Glomerular visceral epithelial cell (primary cell): ENCODE data around the gene COL21A1.

Source experiments
- DNase-seq: peaks from one replicate; pipeline ENCODE4 v3.0.0-alpha.2; 2016; ENCODE audit errors: extremely low spot score

Gene COL21A1

DNA sequence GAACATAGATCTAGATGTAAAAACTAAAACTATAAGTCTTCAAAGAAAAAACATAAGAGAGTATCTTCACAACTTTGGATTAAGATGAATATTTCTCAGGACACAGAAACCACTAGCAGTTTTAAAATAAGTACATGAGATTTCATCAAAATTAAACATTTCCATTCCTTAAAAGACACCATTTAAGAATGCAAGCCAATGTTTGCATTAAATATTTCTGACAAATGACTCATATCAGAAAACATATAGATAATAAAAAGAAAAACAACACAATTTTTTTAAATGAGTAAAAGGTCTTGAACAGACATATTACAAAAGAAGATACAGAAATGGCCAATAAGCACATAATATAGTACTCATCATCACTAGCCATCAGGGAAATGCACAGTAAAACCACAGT, 59.7 kb downstream of the COL21A1 start:
- no peak for DNase-seq

DNA sequence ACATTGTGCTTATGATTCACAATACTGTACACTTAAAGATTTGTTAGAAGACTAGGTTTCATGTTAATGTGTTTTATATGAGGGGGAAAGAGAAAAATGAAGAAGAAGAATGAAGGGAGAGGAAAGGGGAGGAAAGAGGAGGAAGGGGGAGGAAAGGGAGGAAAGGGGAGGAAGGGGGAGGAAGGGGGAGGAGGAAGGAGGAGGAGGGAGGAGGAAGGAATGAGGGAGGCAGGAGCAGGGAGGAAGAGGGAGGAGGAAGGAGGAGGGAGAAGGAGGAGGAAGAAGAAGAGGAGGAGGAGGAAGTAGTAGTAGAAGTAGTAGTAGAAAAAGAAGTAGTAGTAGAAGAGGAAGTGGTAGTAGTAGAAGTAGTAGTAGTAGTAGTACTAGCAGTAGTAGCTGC, 70.6 kb downstream of the COL21A1 start:
- no peak for DNase-seq

DNA sequence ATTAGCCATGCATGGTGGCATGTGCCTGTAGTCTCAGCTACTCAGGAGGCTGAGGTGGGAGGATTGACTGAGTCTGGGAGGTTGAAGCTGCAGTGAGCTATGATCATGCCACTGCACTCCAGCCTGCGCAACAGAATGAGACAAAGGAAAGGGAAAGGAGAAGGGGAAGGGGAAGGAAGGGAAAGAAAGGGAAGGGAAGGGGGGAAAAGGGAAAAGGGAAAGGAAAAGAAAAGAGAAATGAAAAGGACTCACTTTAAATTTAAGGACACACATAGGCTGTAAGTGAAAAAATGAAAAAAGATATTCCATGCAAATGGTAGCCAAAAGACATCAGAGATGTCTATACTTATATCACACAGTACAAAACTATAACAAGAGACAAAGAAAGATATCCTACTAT, 74.2 kb downstream of the COL21A1 start:
- no peak for DNase-seq

DNA sequence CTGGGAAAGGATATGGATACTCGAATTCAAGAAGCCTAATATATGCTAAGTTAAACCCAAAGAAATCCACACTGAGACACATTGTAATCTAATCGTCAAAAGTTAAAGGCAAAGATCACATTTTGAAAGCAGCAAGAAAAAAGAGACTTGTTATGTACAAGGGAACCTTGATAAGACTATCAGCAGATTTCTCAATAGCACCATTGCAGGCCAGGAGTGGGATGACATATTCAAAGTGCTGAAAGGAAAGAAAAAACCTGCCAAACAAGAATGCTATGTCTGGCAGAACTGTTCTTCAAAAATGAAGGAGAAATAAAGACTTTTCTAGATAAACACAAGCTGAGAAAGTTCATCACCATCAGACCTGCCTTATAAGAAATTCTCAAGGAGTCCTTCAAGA, 75.2 kb downstream of the COL21A1 start:
- no peak for DNase-seq

DNA sequence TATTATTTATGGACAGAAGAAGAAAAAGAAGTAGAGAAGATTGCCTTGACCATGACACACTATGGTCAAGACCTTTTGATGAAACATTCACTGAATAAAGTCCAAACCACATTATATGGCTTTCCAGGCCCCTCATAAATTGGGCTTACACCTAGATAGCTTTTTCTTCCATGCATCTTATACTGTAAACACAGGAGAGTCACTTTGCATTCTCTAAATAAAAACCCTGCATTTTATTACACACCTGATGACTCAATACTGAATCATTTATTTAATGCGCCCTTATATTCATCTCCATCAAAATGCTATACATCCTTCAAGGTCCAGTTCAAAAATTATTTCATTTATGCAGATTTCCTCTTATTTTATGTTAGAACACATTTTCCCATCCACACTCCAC, 78.0 kb downstream of the COL21A1 start:
- no peak for DNase-seq

DNA sequence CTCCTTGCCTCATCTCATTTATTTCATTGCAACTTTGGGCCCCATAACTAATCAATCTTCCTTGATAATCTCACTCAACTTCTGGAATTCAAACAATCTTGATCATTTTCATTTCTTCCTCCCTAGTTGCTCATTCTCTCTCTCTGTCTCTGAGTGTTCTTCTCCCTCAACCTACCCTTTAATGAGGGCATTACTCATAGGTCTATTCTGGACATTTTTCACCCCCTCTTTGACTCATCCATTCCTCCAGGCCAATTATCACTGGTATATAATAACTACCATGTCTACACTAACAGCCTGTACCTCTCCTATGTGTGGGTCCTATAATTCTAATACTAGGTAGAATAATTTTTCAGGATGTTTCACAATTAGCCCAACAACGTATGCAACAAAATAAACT, 78.8 kb downstream of the COL21A1 start:
- no peak for DNase-seq

DNA sequence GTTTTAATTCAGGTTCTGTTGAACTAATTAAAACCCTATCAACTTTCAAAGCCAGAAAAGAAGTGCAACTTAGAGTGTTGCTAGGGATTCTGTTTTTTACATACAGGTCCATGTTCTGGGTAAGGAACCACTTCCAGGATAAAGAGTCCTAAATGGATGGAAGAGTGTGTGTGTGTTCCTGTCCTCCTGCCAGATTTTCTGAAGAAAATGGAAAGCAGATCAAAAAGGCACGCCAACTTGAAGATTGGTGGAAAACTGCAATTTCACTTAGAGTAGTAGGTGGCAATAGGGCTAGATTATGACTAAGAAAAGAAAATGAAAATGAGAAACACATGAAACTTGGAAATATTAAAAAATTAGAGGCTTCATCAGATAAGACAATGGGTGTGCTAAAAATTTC, 85.3 kb downstream of the COL21A1 start:
- no peak for DNase-seq

DNA sequence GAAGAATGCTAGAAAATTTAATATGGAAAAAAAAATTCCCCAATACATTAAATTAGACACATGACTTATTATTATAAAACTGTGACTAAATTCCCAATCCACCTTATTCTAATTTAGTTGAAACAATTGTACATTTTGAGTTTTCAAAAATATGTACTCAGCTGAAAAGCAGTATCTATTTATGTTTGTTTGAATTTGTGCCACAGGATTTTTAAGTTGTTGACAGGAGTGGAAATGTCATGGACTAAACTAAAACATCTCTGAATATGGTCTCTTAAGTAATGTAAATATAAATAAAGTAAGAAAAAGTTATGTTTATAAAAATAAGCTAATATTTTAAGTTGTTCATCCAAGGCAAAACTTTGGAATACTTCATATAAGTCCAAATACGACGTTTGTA, 86.9 kb downstream of the COL21A1 start:
- no peak for DNase-seq

DNA sequence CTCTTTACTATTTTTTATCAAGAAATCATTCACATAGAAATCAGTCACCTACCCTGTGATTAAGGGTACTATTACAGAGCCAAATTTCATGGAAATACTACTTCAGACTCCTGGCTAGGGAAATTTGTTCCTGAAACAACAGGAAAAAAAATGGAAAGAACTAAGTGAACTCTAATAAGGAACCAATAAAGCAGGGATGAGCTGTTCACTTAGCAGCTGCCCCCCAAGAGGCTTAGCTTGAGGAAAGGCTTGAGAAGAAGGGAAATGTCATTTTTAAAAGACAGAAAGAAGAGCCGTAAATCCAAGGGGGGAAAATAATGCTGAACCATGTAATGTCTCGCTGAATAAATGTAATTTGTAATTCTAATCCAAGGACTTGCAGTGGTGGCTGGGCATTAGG, 88.8 kb downstream of the COL21A1 start:
- no peak for DNase-seq

DNA sequence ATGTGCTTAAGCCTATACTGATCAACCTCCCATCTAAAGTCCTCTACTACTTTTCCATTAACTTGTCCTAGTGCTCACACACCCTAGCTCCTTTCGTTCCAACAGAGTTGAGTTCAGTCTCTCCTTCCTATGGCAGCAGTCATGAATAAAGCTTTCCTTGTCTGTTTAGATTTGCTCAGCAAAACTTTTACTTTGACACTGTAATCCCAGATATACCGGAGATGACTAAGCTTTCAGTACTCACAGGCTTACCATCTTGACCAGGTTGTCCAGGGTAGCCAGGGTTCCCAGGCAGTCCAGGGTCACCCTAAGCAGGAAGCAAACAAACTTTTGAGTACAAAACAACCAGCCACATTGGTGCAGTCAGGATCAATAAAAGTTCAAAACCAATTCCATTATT, 90.7 kb downstream of the COL21A1 start:
- DNase-seq, result no peak

DNA sequence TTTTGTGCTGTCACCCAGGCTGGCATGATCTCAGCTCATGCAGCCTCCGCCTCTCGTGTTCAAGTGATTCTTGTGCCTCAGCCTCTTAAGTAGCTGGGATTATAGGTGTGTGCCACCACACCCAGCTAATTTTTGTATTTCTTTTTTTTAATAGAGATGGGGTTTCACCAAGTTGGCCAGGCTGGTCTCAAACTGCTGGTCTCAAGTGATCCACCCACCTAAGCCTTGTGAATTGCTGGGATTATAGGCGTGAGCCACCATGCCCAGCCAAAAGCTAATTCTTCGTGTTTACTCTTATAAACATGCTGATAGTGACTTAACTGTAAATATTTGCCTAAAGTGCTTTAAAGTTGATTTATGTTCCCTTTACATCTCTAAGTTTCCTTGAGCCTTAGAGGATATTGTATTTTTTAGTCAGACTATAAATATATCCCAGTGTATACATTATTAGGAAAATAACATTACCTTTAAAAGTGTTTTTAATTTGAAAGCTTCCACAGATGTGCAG, 91.7 kb downstream of the COL21A1 start:
- no peak for DNase-seq

DNA sequence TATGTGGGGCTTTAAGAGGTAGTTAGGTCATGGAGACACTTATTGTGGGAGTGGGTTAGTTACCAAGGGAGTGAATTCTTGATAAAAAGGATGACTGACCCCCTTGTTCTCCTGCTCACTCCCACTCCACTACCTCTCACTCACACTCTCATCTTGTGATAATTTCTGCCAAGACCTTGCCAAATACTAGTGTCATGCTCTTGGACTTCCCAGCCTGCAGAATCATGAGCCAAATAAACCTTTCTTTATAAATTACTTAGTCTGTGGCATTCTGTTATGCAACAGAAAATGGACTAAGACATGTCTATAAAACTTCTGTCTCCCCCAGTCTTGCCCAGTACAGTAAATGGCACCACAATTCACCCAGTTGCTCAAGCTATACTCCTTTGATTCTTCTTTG, 93.3 kb downstream of the COL21A1 start:
- no peak for DNase-seq

DNA sequence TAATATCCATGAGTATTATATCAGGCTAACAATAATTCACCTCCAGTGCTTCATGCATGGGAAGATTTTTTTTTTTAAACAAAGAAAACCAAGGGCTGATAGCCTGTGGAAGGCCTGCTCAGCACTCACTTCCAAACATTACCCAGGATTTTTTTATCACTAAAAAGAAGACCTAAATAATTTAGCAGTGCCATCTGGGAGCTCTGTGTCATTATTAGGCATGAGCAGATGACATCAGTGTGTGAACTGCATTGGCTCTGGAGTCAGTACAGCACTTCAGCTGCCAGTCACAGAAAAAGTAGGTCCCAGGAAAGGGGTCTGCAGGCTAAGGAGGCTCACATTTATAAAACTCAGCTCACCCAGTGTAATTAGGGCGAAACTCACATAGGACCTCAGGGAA, 94.8 kb downstream of the COL21A1 start:
- DNase-seq, result no peak

DNA sequence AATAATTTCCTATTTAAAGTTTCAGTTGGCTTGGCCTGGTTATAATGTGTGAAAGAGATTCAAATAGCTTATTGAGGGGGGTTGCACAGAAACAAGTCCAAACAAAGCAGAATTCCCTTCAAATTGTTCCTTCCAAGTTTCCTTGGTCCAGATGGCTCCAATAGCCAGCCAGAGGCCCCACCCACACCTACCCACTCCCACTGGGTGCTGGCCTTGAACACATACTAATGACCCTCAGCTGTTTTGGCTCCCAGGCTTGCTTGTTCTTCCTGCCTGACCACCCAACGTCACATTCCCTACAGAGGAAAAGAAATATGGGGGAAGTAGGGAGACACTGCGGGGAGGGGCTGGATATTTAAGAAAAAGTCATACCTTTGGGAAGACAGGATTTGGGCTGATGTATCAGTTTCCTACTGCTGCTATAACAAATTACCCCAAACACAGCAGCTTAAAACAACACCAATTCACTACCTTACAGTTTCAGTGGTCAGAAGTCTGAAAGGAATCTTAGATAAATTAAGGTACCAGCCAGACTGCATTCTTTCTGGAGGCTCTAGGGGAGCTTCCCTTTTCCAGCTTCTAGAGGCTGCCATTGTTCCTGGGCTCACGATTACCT, 95.7 kb downstream of the COL21A1 start:
- DNase-seq, result no peak

DNA sequence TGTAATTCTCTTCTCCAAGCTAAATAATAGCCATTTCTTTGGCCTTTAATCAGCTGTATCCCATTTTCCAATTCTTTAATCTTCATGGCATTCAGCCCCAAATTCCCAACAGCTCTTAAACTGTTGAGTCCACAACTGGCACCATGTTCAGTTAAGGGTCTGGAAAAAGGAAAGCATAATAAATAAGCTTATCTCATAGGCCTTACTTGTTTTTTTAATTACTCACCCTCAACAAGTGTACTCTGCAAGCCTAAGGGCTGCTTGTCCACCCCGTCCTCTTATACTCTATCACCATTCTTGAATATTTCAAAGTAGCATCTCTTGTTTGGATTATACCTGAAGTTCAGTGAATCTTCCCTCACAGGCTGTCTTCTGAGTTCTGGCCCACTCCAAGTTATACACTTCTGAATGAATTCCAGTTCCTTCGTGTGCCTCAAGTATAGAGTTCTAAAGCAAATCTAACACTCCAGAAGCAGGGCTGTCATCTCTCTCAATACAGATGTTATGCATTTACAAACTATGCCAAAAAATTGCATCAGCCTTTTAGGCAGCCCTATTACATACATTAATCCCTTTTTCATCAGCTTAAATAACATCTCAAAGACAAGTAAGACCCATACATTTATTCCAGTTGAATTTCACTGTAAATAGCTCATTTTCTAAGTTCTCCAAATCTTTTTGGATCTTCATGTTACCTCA, 98.7 kb downstream of the COL21A1 start:
- no peak for DNase-seq

DNA sequence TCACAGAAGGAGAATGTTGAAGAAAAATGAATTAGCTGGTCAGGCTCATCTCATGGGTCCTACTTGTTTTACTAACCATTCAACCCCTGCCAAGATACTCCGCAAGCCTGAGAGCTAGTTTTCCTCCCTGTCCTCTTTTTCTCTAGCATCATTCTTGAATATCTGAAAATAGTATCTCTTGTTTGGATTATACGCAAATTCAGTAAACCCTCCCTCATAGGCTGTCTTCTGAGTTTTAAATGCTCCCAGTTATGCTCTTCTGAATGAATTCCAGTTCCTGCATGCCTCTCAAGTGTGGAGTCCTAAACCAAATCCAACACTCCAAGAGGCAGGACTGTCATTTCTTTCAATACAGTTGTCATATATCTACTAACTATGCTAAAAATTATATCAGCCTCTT, 99.6 kb downstream of the COL21A1 start:
- DNase-seq, result no peak

DNA sequence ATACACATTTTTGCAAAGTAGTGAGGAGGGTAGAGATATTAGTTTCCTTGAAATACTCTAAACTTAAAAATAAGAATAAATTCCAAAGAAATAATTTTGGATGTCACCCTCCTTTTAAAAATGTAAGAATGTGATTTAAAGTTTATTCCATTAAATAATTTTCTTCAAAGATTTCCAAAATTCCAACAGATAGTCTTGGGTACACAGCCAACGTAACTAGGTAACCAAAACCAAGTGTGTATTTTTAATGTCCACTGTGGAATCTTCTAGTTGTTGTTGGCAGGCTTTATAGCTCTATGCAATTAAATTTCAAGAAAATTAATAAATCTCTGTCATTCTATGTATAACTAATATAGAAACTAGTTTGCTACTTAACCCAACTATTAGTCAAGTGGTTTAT, 101.3 kb downstream of the COL21A1 start:
- no peak for DNase-seq

DNA sequence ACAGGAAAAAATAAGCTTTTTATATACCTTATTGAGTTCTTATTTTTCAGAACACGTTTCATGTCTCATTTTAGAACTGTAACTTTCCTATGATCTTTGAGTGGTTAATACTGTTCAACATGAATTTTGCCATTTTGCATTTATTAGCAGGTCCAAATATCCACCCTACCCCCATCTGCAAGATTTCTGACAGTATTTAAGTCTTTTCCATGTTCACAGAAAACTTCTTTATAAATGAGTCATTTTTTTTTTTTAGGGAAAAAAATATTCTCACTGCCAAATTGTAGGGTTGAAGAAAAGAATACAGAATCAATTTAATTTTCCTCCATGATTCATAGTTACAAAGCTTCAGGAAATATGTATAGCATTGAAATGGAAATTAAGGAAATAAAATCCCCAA, 101.8 kb downstream of the COL21A1 start:
- DNase-seq, result no peak

DNA sequence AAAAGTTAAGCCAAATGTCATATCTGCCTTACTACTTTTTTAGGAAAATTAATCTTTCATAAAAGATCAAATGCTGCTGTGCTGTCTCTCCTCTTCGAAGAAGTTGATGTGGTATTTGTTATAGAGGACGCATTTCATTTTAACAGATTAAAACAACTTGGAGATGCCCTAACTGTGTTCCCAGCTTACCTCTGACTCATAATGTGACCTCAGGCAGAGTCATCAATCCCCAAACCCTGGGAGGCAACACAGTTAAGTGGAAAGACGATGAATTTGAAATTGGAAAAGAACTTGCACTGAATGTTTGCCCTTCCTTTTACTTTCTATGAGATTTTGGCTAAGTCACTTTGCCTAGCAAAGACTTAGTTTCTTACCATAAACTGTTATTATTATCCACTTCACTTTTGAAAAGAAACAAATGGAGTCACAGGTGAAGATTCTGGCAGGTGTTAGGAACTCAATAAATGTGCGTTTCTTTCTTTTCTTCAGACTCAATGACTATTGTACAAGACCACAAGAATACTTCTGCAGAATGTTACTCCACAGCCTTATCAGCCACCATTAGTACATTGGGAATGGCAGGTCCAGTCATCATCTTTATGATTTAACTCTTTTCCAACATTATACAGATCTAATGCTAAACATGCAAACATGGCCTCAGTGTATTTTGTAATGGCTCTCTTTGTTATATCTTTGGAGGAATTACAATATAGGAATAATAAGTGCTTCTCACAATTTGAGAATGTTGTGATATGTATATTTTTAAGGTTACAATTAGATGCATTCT, 102.6 kb downstream of the COL21A1 start:
- DNase-seq, result peak; percentile 34

DNA sequence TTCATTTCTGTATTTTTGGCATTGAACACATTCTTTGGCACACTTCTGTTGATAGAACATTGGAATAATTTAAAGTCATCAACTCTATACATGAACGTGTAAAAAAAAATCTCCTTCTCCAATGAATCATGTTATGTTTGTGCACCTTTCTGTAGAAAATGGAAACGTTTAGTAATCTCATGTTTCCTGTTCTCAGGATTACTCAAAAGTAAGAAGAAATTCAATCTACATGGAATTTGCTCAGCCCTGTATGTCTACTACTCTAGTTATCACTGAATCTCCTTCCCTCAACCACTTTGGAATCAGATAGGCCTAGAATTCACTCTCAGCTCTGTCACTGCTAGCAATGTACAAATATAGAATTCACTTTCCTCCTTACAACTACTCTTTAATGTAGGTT, 103.6 kb downstream of the COL21A1 start:
- DNase-seq, result no peak

DNA sequence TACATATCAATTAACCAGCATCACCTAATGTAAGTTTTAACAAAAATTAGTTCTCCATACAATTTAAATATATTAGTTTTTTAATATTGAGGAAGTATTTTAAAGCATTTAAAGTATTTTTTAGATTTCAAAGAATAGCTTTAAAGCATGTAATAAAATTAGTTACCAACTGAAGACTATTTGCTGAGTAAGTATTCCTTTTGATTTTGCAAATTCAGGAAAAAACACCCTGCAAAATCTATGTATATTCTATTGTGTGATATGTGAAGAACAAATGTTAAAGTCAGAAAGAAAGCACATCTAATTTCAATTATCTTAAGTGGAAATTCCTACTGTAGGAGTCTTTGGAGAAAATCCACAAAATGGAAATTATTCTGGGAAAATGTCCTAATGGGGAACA, 107.3 kb downstream of the COL21A1 start:
- no peak for DNase-seq

DNA sequence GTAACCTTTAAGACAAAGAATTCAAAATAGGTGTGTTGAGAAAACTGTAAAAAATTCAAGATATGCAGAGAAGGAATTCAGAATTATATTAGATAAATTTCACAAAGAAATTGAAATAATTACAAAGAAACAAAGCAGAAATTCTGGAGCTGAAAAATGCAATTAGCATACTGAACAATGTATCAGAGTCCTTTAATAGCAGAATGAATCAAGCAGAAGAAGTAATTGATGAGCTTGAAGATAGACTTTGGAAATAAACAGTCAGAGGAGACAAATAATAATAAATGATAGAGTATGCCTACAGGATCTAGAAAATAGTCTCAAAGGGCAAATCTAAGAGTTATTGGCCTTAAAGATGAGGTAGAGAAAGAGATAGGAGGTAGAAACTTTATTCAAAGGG, 131.7 kb downstream of the COL21A1 start:
- no peak for DNase-seq

DNA sequence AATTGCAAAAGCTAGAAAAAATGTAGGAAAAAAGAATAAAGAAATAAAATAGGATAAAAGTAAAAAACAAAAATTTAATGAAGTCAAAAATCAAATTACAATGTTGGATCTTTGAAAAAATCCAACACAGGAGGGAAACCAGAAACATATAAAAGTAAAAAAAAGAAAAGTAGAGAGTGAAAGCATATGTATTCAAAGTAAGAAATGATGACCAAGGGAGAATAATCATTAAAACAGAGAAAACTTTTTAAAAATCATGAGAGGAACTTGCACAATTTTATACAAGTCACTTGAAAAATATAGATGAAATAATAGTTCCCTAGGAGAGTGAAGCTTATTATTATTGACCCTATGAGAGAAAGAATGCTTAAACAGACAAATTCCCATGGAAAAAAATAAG, 138.2 kb downstream of the COL21A1 start:
- no peak for DNase-seq
